Stimulated activated CD8-positive, alpha-beta memory T cell treated with anti-CD3 and anti-CD28 coated beads, Interleukin-4, amount 100 ng/mL, for 24 hours (primary cell): ENCODE results near the gene SPINK14.

Experiments
- DNase-seq: peaks from one replicate; pipeline ENCODE4 v3.0.0-alpha.2; 2020; ENCODE audit warnings: low read depth

The SPINK14 gene

GRCh38 chr5:148168246-148168645 is at the start of gene SPINK14:
Gene SPINK14, plus strand, starts transcription at chr5:148168546. Its CDS starts 1,187 bp downstream, at chr5:148169733.
- DNase-seq = no peak

- no peak for DNase-seq
These were observed 48.0 kb upstream of the SPINK14 start for GRCh38 chr5:148120317-148120716.

DNA sequence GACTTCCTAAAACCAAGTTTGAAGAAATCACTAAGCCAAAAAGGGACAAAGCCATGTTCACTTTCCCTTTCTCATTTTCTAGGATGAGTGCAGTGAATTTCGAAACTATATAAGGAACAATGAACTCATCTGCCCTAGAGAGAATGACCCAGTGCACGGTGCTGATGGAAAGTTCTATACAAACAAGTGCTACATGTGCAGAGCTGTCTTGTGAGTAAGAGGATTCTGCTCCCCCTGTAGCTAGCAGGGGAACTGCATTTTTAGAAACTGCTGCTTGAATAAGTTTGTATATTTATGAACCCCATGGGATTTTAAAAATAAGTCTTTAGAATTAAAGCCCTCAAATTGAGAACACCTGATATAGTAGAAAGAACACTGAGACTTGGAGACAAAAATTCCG is 42.7 kb upstream of the SPINK14 start:
- DNase-seq = no peak

DNA sequence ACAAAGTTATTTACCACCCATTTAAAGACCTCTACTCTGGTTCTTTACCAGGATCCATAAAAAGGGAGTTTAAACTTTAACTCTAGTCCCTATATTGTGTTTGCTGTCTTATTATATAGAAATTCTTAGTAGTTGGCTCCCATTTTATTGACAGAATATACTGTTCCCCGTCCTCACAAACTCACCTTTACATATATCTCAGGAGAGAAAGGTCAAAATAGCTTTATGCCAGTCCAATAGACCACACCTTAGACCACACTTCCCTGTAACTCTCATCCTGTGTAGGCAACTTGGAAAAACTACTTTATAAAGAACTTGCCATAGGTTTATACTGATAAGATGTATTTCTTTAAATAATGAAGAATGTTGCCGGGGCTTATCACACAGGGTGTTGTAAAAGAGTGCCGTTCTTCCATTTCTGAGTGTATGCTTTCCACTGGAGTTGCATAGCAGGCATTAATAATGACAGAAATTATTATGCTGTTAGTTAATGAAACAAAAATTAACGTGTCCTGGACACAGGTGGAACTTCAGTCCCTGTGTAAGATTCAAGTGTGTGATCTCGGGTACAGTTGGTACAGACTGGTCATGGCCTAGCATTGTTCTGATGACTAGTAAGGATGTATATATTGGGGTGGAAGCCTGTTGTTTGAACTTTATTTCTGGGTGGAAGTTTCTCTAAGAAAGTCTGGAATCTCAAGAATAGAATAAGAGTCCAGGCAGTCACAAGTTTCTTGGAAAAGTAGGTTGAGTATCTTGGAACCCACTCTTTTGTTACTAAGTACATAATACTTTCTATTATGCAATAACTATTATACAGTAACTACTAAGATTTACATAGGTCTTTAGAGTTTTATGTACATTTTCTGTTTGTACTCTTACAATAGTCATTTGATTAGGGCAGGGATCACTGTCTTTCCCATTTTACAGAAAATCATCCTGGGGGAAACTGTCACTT is 33.0 kb upstream of the SPINK14 start:
- DNase-seq = no peak

DNA sequence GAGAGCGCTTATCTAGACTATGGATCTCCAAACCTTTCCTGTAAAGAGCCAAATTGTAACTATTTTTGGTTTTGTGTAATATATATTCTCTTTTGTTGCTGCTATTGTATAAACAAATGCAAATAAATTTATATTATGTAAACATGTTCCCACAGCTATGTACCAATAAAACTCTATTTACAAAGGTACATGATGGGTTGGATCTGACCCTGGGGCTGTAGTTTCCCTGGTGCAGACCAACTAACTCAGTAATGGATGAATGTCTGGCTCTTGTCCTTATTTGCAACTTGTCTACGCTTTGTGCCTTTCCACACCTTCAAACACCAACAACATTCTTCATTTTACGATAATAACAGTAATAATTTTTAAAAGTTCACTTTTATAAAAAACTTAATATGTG is 27.5 kb upstream of the SPINK14 start:
- DNase-seq = no peak

DNA sequence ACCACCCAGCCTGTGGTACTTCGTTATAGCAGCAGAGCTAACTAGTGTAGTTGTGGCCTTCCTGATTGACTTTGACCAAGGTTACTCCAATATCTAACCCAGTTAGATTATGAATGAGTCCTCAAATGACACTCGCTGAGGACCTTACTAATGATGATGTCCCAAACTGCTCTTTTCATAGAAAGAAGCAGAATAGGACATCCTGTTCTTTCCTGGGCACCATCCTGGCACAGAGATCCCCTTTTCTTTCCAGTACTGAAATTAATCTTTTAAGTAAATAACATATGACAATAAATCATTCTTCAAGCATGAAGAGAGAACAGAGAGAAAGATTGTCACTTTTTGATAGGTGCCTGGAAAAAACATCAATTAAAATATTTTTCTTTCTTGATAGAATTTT is 26.7 kb upstream of the SPINK14 start:
- no peak for DNase-seq

- DNase-seq = no peak
These were observed 22.4 kb upstream of the SPINK14 start for GRCh38 chr5:148145916-148146315.

DNA sequence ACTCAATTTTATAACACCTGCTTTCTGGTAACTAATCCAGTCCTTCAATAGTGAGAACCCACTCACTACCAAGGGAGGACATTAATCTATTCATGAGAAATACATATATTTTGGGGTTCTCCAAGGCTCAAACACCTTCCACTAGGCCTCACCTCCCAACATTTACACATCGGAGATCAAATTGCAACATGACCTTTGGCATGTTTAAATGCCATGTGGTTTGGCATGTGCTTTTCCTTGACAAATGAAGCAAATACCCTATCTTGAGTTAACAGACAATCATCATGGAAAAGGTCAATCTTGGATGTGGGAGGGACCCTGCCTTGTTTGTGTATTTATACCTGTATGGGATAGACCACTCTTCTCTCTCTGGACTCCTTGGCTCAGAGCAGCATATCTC is 21.9 kb upstream of the SPINK14 start:
- DNase-seq = no peak

GRCh38 chr5:148147415-148147814 is 20.9 kb upstream of the SPINK14 start:
- DNase-seq = no peak

GRCh38 chr5:148151872-148152271 is 16.5 kb upstream of the SPINK14 start:
- no peak for DNase-seq

DNA sequence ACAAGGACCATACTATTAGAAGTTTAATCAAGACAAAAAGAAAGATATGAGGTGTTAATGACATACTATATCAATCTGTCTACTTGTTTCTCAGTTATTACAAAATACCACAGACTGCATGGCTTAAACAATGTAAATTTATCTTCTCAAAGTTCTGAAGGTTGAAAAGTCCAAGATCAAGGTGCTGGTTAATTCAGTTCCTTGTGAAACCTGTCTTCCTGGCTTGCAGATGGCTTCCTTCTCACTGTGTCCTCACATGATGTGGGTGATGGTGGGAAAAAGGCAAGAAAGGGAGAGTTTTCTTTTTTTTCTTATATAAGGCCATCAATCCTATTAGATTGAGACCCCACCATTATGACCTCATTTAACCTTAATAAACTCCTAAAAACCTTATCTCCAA is 15.6 kb upstream of the SPINK14 start:
- no peak for DNase-seq

DNA sequence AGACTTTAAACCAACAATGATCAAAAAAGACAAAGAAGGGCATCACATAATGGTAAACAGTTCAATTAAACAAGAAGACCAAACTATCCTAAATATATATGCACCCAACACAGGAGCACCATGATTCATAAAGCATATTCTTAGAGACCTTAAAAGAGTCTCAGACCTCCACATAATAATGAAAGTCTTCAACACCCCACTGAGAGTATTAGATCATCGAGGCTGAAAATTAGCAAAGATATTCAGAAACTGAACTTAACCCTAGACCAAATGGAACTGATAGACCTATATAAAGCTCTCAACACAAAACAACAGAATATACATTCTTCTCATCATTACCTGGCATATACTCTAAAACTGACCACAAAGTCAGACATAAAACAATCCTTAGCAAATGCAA is 11.7 kb upstream of the SPINK14 start:
- DNase-seq = no peak

GRCh38 chr5:148162038-148162437 is 6.3 kb upstream of the SPINK14 start:
- DNase-seq = no peak

DNA sequence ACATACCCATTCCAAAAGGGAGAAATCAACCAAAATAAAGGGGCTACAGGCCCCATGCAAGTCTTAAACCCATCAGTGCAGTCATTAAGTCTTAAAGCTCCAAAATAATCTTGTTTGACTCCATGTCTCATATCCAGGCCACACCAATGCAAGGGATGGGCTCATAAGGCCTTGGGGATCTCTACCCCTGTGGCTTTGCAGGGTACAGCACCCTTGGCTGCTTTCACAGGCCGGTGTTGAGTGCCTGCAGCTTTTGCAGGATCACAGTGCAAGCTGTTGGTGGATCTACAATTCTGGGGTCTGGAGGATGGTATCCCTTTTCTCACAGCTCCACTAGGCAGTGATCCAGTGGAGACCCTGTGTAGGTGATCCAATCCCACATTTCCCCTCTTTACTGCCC is 5.0 kb upstream of the SPINK14 start:
- DNase-seq = no peak

DNA sequence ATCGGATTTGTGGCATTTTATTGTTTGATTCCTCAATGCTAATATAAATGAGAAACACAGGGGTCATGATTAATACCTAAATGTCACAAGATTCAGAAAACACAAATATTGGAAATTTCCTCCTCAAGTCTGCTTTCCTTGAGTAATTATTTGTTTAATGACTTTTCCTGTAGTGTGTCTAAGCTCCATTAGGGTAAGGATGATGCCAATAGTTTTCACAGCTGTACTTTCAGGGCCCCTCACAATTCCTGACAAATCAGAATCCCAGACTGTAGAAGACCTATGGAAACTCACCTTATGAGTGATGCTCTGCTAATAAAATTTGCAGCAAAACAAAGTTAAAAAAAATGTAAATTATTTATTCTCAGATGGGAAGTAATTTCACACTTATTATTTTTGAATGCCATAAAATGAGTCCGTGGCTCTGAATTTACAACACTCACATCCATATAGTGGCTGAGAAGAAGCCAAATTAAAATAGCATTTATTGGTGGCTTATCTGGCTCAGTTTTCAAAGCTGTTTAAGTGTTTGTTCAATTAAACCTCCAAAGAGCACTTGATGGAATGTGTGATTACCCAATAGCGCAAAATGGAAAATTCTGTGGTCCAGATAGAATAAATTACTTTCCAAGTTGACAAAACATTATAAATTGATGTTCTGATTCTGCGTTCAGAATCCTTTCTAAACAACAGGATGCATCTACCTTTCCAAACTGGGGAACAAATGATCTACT is 1.6 kb upstream of the SPINK14 start:
- DNase-seq = no peak

- no peak for DNase-seq
These were observed 4.0 kb downstream of the SPINK14 start for GRCh38 chr5:148172377-148172776.

- DNase-seq = no peak
These were observed 8.1 kb downstream of the SPINK14 start for GRCh38 chr5:148176480-148176879.

GRCh38 chr5:148177207-148177606 is 8.9 kb downstream of the SPINK14 start:
- DNase-seq = no peak

DNA sequence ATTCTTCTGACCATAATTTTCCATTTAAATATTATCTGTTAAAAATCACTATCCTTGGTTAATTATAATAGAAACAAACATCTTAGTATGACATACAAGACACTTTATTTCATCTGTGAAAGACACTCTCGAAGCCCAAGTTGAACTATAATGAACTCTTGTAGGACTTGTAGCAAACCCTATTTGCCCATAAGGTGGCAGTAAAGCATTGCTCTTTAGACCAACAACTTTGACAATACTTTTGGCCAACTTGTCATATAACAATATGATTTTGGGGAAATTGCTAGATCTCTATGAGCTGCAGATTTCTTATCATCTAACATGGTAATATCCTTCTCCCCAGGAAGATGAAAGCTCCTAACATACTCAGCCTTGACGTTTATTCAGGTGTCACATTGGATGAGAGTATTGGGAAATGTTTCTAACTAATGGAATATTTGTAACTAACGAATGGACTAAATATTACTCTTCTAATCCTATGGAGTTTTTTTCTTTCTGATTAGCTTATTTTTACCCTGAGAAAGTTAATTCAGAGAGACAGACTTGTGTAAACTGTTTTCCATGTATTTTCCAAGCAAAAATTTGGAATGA is 11.0 kb downstream of the SPINK14 start:
- no peak for DNase-seq

DNA sequence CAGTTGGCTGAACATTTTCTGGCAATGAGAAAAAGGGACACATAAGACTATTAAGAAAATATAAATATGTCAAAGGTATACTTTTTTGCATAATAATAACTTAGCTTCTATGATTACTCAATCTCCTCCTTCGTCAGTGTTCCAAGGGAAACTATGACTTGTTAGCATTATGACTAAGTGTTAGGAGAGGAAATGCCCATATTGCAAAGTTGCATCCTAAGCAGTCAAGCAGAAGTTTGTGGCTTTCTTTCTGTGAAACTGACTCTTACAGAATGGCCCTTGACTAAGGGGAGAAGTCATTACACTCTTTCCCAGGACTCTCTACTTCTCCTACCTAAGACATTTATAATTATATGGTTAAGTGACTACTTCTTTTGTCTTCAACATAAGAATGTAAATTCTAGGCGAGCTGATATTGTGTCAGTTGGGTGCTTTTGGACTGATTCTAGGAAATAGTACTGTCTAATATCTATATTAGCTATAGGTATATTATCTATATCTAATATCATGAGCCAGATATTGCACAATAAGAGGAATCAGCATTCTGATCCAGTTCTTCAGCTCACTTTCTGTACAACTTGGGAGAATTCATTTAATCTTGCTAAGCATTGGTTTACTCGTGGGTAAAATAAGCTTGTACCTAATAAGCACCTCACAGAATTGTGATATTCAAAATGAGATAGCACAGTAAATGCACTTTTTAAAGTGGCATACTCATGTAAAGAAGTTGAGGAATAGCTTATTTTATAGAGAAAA is 18.1 kb downstream of the SPINK14 start:
- DNase-seq = no peak

GRCh38 chr5:148191010-148191409 is 22.7 kb downstream of the SPINK14 start:
- DNase-seq = no peak

- DNase-seq = no peak
These were observed 24.9 kb downstream of the SPINK14 start for GRCh38 chr5:148193202-148193601.
